Measurements from ENCODE around the gene NYAP2.

NYAP2 gene

DNA sequence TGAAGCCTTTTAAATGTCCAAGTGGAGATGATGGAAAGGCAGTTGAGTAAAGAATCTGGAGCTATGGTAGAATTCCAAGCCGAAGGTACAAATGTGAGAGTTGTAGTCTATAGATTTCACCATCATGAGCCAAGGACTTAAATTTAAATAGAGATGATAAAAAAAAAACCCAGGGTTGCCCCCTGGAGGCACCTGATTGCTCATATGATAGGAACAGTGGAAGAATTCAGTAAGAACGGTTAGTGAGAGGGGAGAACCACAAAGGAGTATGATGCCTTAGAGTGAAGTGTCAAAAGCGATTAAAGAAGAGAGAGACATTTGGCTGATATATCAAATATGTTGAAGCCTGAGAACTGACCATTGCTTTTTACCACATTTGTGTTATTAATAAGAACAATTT lies 11.9 kb downstream of the NYAP2 start:
- H3K9me3 ChIP-seq (ENCODE audit: low read length), result no peaks in the 10 kb centered on the region
- H3K9ac ChIP-seq (ENCODE audit: low read length), result no peak overlapping the region
- TF ChIP-seq CTCF (IDR thresholded peaks at IDR 0.05; ENCODE audit: low read length), result peak; percentile 23; the same call in 1 of the 2 replicates
- TF ChIP-seq EZH2 (IDR thresholded peaks at IDR 0.05; ENCODE audit: borderline replicate concordance, low read length), result no peak
- H3K27me3 ChIP-seq (ENCODE audit: insufficient read depth, low read length), result no peaks in the 10 kb centered on the region
- no peaks in the 10 kb centered on the region for H3K9me2 ChIP-seq (ENCODE audit: low read depth, low read length)
- H3K4me3 ChIP-seq (ENCODE audit: low read depth, low read length, poor library complexity, severe bottlenecking), result no peak overlapping the region
- no peak overlapping the region for H3K4me2 ChIP-seq (ENCODE audit: low read length)
- H3K79me2 ChIP-seq (ENCODE audit: insufficient read depth, low read length), result no peaks in the 10 kb centered on the region
- no peaks in the 10 kb centered on the region for H3K4me1 ChIP-seq (ENCODE audit: insufficient read depth, low read length, severe bottlenecking)
- no peak overlapping the region for H2AFZ ChIP-seq (ENCODE audit: low read length)
- H3K36me3 ChIP-seq (ENCODE audit: insufficient read depth, low read length), result no peaks in the 10 kb centered on the region
- no peaks in the 10 kb centered on the region for H4K20me1 ChIP-seq (ENCODE audit: insufficient read depth, low read length)
- H3F3A ChIP-seq (ENCODE audit: insufficient read depth, low read length), result no peaks in the 10 kb centered on the region
- H3K27ac ChIP-seq (ENCODE audit: low read depth, low read length, poor library complexity, severe bottlenecking), result no peak overlapping the region

DNA sequence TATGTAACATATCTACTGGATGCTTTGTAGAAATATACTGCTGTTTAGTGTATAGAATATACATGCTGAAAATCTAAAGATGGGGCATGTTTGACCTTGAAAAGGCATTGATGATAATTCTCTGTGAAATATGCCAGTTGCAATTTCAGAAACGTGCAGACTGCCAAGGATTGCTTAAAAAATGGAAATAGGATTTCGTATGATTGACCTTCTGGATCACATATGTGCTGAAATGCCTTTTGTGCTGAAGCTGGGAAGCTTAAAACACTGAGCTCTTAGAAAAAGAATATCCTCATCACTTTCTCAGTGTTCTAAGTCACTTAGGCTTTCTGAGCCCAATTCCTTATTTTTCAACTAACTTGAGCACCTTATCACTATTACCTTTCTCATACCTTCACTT lies 14.3 kb downstream of the NYAP2 start:
- H3K9ac ChIP-seq (ENCODE audit: low read length), result no peak overlapping the region
- H3F3A ChIP-seq (ENCODE audit: insufficient read depth, low read length), result no peaks in the 10 kb centered on the region
- H4K20me1 ChIP-seq (ENCODE audit: insufficient read depth, low read length), result no peaks in the 10 kb centered on the region
- no peaks in the 10 kb centered on the region for H3K79me2 ChIP-seq (ENCODE audit: insufficient read depth, low read length)
- H3K9me3 ChIP-seq (ENCODE audit: low read length), result no peaks in the 10 kb centered on the region
- TF ChIP-seq EZH2 (IDR thresholded peaks at IDR 0.05; ENCODE audit: borderline replicate concordance, low read length), result no peak
- TF ChIP-seq CTCF (IDR thresholded peaks at IDR 0.05; ENCODE audit: low read length), result no peak
- no peaks in the 10 kb centered on the region for H3K27me3 ChIP-seq (ENCODE audit: insufficient read depth, low read length)
- no peaks in the 10 kb centered on the region for H3K4me1 ChIP-seq (ENCODE audit: insufficient read depth, low read length, severe bottlenecking)
- no peaks in the 10 kb centered on the region for H3K9me2 ChIP-seq (ENCODE audit: low read depth, low read length)
- H3K4me3 ChIP-seq (ENCODE audit: low read depth, low read length, poor library complexity, severe bottlenecking), result no peak overlapping the region
- no peak overlapping the region for H3K4me2 ChIP-seq (ENCODE audit: low read length)
- no peak overlapping the region for H3K27ac ChIP-seq (ENCODE audit: low read depth, low read length, poor library complexity, severe bottlenecking)
- H2AFZ ChIP-seq (ENCODE audit: low read length), result no peak overlapping the region
- no peaks in the 10 kb centered on the region for H3K36me3 ChIP-seq (ENCODE audit: insufficient read depth, low read length)

DNA sequence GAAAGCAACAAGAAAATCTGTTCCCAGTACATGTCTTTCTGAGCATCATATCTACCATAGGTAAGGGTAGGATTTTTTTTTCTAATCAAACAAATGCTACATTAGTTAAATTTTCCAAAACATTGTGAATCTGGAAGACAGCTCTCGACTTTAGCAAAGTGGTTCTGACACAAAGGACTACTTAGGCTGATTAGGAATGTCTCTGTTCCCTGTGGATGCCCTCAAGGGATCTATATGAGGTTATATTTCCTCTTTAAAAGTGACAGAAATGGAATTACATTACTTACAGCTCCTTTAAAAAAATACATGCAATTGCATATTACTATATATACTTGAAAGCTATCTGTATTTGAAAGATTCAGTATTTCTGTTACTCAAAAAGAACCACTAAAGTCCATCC lies 15.4 kb downstream of the NYAP2 start:
- H3K36me3 ChIP-seq (ENCODE audit: insufficient read depth, low read length), result no peaks in the 10 kb centered on the region
- no peaks in the 10 kb centered on the region for H3K27me3 ChIP-seq (ENCODE audit: insufficient read depth, low read length)
- no peaks in the 10 kb centered on the region for H3K4me1 ChIP-seq (ENCODE audit: insufficient read depth, low read length, severe bottlenecking)
- no peak overlapping the region for H3K9ac ChIP-seq (ENCODE audit: low read length)
- TF ChIP-seq EZH2 (IDR thresholded peaks at IDR 0.05; ENCODE audit: borderline replicate concordance, low read length), result no peak
- no peak for TF ChIP-seq CTCF (IDR thresholded peaks at IDR 0.05; ENCODE audit: low read length)
- no peaks in the 10 kb centered on the region for H3K9me2 ChIP-seq (ENCODE audit: low read depth, low read length)
- no peak overlapping the region for H3K4me2 ChIP-seq (ENCODE audit: low read length)
- no peak overlapping the region for H3K27ac ChIP-seq (ENCODE audit: low read depth, low read length, poor library complexity, severe bottlenecking)
- H3K4me3 ChIP-seq (ENCODE audit: low read depth, low read length, poor library complexity, severe bottlenecking), result no peak overlapping the region
- H2AFZ ChIP-seq (ENCODE audit: low read length), result no peak overlapping the region
- H3K79me2 ChIP-seq (ENCODE audit: insufficient read depth, low read length), result no peaks in the 10 kb centered on the region
- H3K9me3 ChIP-seq (ENCODE audit: low read length), result no peaks in the 10 kb centered on the region
- no peaks in the 10 kb centered on the region for H3F3A ChIP-seq (ENCODE audit: insufficient read depth, low read length)
- no peaks in the 10 kb centered on the region for H4K20me1 ChIP-seq (ENCODE audit: insufficient read depth, low read length)
